PC-9 (cell line): ENCODE results near the gene CHD1L.

Experiments
- CTCF ChIP-seq: fragments of 200-600 bp; sonication (generic); conservative IDR thresholded peaks from 2 replicates; pipeline ENCODE4 v1.6.1; 2017; ENCODE audit warnings: mixed run types, antibody characterized with exemption, mild to moderate bottlenecking, moderate library complexity
- EZH2 ChIP-seq: fragments of 200-600 bp; sonication (generic); IDR thresholded peaks from 2 replicates; pipeline ENCODE4 v1.8.0; 2017; ENCODE audit warnings: antibody characterized with exemption, low read depth

- TF ChIP-seq CTCF: no peak
- no peak for TF ChIP-seq EZH2
Observed at GRCh38 chr1:147246910-147247655, 4.6 kb downstream of the CHD1L start.
